ENCODE data around the gene LAMA2. TPM values are rescaled to one million over a fixed set of nuclear protein-coding genes. Genes with fewer than 3 reads are reported as not detected.

Gene LAMA2
- total RNA-seq, 4 donors from 2014 or later, result 1.7 to 112 (median 19.6) TPM

GRCh38 chr6:129544892-129545612, 662.1 kb downstream of the LAMA2 start:
- 89 to 97% methylated on average over 8 of the region's 8 CpGs for WGBS, 2 donors
- no peak overlapping the region for H3K4me3 ChIP-seq
- no peaks in the 10 kb centered on the region for H3K9me3 ChIP-seq
- no peaks in the 10 kb centered on the region for H3K36me3 ChIP-seq
- TF ChIP-seq CTCF (IDR thresholded peaks at IDR 0.05) (no peak), POLR2A (IDR thresholded peaks at IDR 0.05) (no peak)
- intact Hi-C loops (cut with DNase I), result no loop called here
- H3K4me1 ChIP-seq, result no peaks in the 10 kb centered on the region
- H3K27ac ChIP-seq, result no peak overlapping the region
- DNase-seq, result no peak
- H3K27me3 ChIP-seq, result no peaks in the 10 kb centered on the region

GRCh38 chr6:129546702-129547101, 663.8 kb downstream of the LAMA2 start:
- TF ChIP-seq POLR2A (IDR thresholded peaks at IDR 0.05) (no peak), CTCF (IDR thresholded peaks at IDR 0.05) (no peak)
- Histone ChIP-seq H3K9me3 (no peaks in the 10 kb centered on the region), H3K27me3 (no peaks in the 10 kb centered on the region), H3K4me1 (no peaks in the 10 kb centered on the region), H3K36me3 (no peaks in the 10 kb centered on the region), H3K27ac (no peak overlapping the region), H3K4me3 (no peak overlapping the region)
- intact Hi-C loops (cut with DNase I), result no loop called here
- WGBS, 2 donors, result 77 to 83% methylated on average over 4 of the region's 4 CpGs
- DNase-seq, result no peak

- Histone ChIP-seq H3K4me1 (no peaks in the 10 kb centered on the region), H3K4me3 (no peak overlapping the region), H3K9me3 (no peaks in the 10 kb centered on the region), H3K27me3 (no peaks in the 10 kb centered on the region), H3K36me3 (no peaks in the 10 kb centered on the region), H3K27ac (no peak overlapping the region)
- no peak for DNase-seq
- intact Hi-C loops (cut with DNase I), result no loop called here
- TF ChIP-seq POLR2A (IDR thresholded peaks at IDR 0.05), result no peak
- no peak for TF ChIP-seq CTCF (IDR thresholded peaks at IDR 0.05)
- 95 to 100% methylated on average over 1 of the region's 1 CpG for WGBS, 2 donors
Observed at GRCh38 chr6:129551486-129551885, 668.5 kb downstream of the LAMA2 start.

GRCh38 chr6:129552413-129552812, 669.5 kb downstream of the LAMA2 start:
- DNase-seq, result no peak
- TF ChIP-seq POLR2A (IDR thresholded peaks at IDR 0.05) (no peak), CTCF (IDR thresholded peaks at IDR 0.05) (no peak)
- Histone ChIP-seq H3K27ac (no peak overlapping the region), H3K36me3 (no peaks in the 10 kb centered on the region), H3K4me3 (no peak overlapping the region), H3K9me3 (no peaks in the 10 kb centered on the region), H3K4me1 (no peaks in the 10 kb centered on the region), H3K27me3 (no peaks in the 10 kb centered on the region)
- intact Hi-C loops (cut with DNase I), result no loop called here
- 86 to 90% methylated on average over 2 of the region's 2 CpGs for WGBS, 2 donors

GRCh38 chr6:129555206-129555832, 672.4 kb downstream of the LAMA2 start:
- 89 to 90% methylated on average over 5 of the region's 5 CpGs for WGBS, 2 donors

More at GRCh38 chr6:129555206-129555832, 672.4 kb downstream of the LAMA2 start:
- DNase-seq, result no peak
- no peak for TF ChIP-seq POLR2A (IDR thresholded peaks at IDR 0.05)
- TF ChIP-seq CTCF (IDR thresholded peaks at IDR 0.05), result no peak
- no peaks in the 10 kb centered on the region for H3K4me1 ChIP-seq
- H3K9me3 ChIP-seq, result no peaks in the 10 kb centered on the region
- no peak overlapping the region for H3K4me3 ChIP-seq
- no peaks in the 10 kb centered on the region for H3K36me3 ChIP-seq
- intact Hi-C loops (cut with DNase I), result no loop called here
- H3K27ac ChIP-seq, result no peak overlapping the region
- no peaks in the 10 kb centered on the region for H3K27me3 ChIP-seq
